ENCODE data around the gene WDR74. TPM values are rescaled to one million over a fixed set of nuclear protein-coding genes. Genes with fewer than 3 reads are reported as not detected.

Gene WDR74
- total and polyA plus RNA-seq, 4 donors = 26.2 to 64.1 (median 42.0) TPM

DNA sequence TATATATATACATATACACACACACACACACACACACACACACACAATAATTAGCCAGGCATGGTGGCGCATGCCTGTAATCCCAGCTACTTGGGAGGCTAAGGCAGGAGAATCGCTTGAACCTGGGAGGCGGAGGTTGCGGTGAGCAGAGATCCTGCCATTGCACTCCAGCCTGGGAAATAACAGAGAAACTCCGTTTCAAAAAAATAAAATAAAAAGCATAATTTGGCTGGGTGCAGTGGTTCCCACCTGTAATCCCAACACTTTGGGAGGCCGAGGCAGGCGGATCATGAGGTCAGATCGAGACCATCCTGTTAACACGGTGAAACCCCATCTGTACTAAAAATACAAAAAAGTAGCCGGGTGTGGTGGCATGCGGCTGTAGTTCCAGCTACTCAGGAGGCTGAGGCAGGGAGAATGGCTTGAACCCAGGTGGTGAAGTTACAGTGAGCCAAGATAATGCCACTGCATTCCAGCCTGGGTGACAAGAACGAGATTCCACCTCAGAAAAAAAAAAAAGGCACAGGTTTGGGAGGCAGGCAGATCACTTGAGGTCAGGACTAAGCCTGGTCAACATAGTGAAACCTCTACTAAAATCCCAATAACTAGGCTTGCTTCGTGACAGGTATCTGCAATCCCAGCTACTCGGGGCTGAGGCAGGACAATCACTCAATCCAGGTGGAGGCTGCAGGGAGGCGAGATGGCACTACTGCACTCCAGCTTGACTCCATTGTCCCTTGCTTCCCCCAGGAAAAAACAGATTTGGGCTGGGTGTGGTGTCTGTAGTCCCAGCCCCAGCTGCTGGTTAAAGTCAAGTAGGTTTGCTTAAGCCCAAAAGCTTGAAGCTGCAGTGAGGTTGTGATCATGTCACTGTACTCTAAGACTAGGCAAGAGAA lies 11.8 kb upstream of the WDR74 start:
- DNase-seq = no peak
- TF ChIP-seq, protein P1, sequence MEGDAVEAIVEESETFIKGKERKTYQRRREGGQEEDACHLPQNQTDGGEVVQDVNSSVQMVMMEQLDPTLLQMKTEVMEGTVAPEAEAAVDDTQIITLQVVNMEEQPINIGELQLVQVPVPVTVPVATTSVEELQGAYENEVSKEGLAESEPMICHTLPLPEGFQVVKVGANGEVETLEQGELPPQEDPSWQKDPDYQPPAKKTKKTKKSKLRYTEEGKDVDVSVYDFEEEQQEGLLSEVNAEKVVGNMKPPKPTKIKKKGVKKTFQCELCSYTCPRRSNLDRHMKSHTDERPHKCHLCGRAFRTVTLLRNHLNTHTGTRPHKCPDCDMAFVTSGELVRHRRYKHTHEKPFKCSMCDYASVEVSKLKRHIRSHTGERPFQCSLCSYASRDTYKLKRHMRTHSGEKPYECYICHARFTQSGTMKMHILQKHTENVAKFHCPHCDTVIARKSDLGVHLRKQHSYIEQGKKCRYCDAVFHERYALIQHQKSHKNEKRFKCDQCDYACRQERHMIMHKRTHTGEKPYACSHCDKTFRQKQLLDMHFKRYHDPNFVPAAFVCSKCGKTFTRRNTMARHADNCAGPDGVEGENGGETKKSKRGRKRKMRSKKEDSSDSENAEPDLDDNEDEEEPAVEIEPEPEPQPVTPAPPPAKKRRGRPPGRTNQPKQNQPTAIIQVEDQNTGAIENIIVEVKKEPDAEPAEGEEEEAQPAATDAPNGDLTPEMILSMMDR (IDR thresholded peaks at IDR 0.05; ENCODE audit: control extremely low read depth, extremely low read depth) = no peak

DNA sequence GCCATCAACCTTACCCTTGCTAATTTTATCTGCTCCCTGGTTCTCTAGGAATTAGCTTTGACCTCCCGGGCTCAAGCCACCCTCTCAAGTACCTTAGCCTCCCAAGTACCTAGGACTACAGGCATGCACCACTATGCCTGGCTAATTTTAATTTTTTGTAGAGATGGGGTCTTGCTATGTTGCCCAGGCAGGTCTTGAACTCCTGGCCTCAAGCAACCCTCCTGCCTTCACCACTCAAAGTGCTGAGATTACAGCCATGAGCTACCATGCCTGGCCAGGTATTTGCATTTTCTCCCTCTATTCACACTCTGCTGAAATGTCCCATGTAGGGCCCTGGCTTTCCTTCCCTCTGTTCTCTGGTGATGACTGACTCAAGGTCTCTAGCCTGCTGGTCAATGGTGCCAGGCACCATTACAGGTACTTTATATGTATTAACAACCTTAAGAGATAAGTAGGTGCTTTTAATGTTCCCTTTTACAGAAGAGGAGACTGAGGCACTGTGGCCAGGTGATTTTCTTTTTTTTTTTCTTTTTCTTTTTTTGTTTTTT lies 8.5 kb upstream of the WDR74 start:
- Histone ChIP-seq H3K36me3 (ENCODE audit: control insufficient read depth in 4 of 4, insufficient read depth in 4 of 4, low read length in 4 of 4) (peaks cover 6 to 15% (median 8%) of the 10 kb centered on the region in 4 donors), H3K27ac (ENCODE audit: low read depth in 1 of 2, low read length in 1 of 2) (no peak overlapping the region), H3K9me3 (ENCODE audit: control insufficient read depth in 4 of 4, insufficient read depth in 3 of 4, low read length in 3 of 4) (no peaks in the 10 kb centered on the region), H3K4me3 (no peak overlapping the region), H3K27me3 (ENCODE audit: control insufficient read depth in 3 of 3, insufficient read depth in 3 of 3, low read length in 2 of 3) (no peaks in the 10 kb centered on the region), H3K4me1 (ENCODE audit: control insufficient read depth in 5 of 5, insufficient read depth in 5 of 5, low read length in 5 of 5) (peaks cover 0 to under 1% (median 0%) of the 10 kb centered on the region in 5 donors), H3K9ac (ENCODE audit: insufficient read depth in 1 of 2, low read length in 2 of 2) (no peak overlapping the region)
- 89 to 95% methylated on average over 1 of the region's 1 CpG for WGBS, 2 donors
- ATAC-seq (ENCODE audit: insufficient read depth, low FRiP score) (no peak), DNase-seq (no peak)
- TF ChIP-seq, protein P1 (IDR thresholded peaks at IDR 0.05; ENCODE audit: control extremely low read depth, extremely low read depth) = no peak

More for the DNA sequence above, 11.8 kb upstream of the WDR74 start:
- Histone ChIP-seq H3K9ac (ENCODE audit: insufficient read depth in 1 of 2, low read length in 2 of 2) (no peak overlapping the region), H3K36me3 (ENCODE audit: control insufficient read depth in 4 of 4, insufficient read depth in 4 of 4, low read length in 4 of 4) (peaks cover 13 to 42% (median 24%) of the 10 kb centered on the region in 4 donors), H3K4me3 (no peak overlapping the region), H3K4me1 (ENCODE audit: control insufficient read depth in 5 of 5, insufficient read depth in 5 of 5, low read length in 5 of 5) (peaks cover 0 to 19% (median 12%) of the 10 kb centered on the region in 5 donors), H3K27me3 (ENCODE audit: control insufficient read depth in 3 of 3, insufficient read depth in 3 of 3, low read length in 2 of 3) (no peaks in the 10 kb centered on the region), H3K27ac (ENCODE audit: low read depth in 1 of 2, low read length in 1 of 2) (no peak overlapping the region), H3K9me3 (ENCODE audit: control insufficient read depth in 4 of 4, insufficient read depth in 3 of 4, low read length in 3 of 4) (no peaks in the 10 kb centered on the region)
- ATAC-seq (ENCODE audit: insufficient read depth, low FRiP score) = no peak
- 73 to 76% methylated on average over 15 of the region's 15 CpGs for WGBS, 2 donors

DNA sequence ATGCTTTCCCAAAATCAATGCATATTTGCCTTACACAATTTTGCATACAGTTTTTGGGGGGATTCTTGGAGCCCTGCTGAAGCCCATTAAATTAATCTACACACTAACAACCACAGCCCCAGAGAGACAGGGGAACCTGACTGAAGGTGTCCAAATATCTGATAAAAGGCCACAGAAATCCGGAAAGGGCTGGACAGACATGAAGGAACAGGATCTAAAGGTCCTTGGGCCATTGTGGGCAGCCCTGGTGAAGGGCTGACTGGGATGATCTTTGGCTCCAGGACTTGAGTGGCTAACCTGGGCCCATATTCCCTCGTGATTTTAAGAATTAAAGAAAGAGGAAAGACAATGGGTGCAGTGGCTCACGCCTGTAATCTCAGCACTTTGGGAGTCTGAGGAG lies 6.8 kb upstream of the WDR74 start:
- no peak for ATAC-seq (ENCODE audit: insufficient read depth, low FRiP score)
- Histone ChIP-seq H3K9ac (ENCODE audit: insufficient read depth in 1 of 2, low read length in 2 of 2) (no peak overlapping the region), H3K27me3 (ENCODE audit: control insufficient read depth in 3 of 3, insufficient read depth in 3 of 3, low read length in 2 of 3) (no peaks in the 10 kb centered on the region), H3K27ac (ENCODE audit: low read depth in 1 of 2, low read length in 1 of 2) (no peak overlapping the region), H3K36me3 (ENCODE audit: control insufficient read depth in 4 of 4, insufficient read depth in 4 of 4, low read length in 4 of 4) (peaks cover 0 to under 1% (median 0%) of the 10 kb centered on the region in 4 donors), H3K4me3 (no peak overlapping the region), H3K4me1 (ENCODE audit: control insufficient read depth in 5 of 5, insufficient read depth in 5 of 5, low read length in 5 of 5) (peaks cover 0 to 10% (median 3%) of the 10 kb centered on the region in 5 donors), H3K9me3 (ENCODE audit: control insufficient read depth in 4 of 4, insufficient read depth in 3 of 4, low read length in 3 of 4) (no peaks in the 10 kb centered on the region)
- DNase-seq = no peak
- TF ChIP-seq, protein P1 (IDR thresholded peaks at IDR 0.05; ENCODE audit: control extremely low read depth, extremely low read depth) = no peak
- 90 to 92% methylated on average over 3 of the region's 3 CpGs for WGBS, 2 donors

All from lung (tissue), 12 donors.